ENCODE results near the gene CRKL.
A peak's percentile ranks its signal among the peaks of the same experiment; 100 is the strongest.
"Not testable (repeated sequence)": the region's sequence is repeated elsewhere in the genome, so short reads cannot be mapped to it uniquely, and the experiment has no call there.

CRKL gene

DNA sequence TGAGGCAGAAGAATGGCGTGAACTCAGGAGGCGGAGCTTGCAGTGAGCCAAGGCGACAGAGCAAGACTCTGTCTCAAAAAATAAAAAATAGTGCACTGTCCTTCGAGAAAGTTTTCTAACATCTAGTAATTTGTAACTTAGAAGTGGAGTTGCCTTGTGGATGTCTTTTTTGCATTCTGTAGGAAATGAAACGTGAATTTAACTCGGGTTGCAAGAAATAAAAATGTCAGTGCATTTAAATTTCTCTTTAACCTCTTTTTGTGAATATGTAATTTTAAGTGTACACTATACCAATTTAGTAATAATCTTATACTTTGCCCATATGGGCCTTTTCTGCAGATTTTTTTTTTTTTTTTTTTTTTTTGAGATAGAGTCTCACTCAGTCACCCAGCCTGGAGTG lies 26.2 kb upstream of the CRKL start:
- TF ChIP-seq L3MBTL2 (conservative IDR thresholded peaks at IDR 0.05), result no peak
- TF ChIP-seq SP1 (IDR thresholded peaks at IDR 0.05), result no peak
- TF ChIP-seq NFRKB (IDR thresholded peaks at IDR 0.05), result no peak
- TF ChIP-seq ZNF384 (IDR thresholded peaks at IDR 0.05), result no peak
- no peak for TF ChIP-seq FOXM1 (IDR thresholded peaks at IDR 0.05; ENCODE audit: borderline replicate concordance)
- no peak for TF ChIP-seq ELF4 (IDR thresholded peaks at IDR 0.05)
- no peak for TF ChIP-seq SUZ12 (IDR thresholded peaks at IDR 0.05)
- no peak for DNase-seq (ENCODE audit: extremely low spot score)
- ChIA-PET POLR2A (interaction anchor here (1.5 kb wide), 1 partner anchor 91 kb away, joined by 9 read pairs; the partner anchor contains the start of gene LZTR1), CTCF (no interaction called here)

DNA sequence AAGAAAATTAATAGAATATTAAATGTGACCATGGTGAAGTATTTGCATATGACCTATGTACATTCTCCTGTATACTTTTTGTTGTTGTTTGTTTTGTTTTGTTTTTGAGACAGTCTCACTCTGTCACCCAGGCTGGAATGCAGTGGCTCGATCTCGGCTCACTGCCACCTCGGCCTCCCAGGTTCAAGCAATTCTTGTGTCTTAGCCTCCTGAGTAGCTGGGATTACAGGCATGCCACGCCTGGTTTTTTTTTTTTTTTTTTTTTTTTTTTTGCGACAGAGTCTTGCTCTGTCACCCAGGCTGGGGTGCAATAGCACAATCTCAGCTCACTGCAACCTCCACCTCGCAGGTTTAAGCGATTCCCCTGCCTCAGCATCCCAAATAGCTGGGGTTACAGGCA lies 19.5 kb upstream of the CRKL start:
- POLR2A ChIA-PET; DNase-seq (ENCODE audit: extremely low spot score); CTCF ChIA-PET: not testable (repeated sequence)
- TF ChIP-seq ZNF384 (IDR thresholded peaks at IDR 0.05), result peak; percentile 31; the same call in 1 of the 2 replicates

DNA sequence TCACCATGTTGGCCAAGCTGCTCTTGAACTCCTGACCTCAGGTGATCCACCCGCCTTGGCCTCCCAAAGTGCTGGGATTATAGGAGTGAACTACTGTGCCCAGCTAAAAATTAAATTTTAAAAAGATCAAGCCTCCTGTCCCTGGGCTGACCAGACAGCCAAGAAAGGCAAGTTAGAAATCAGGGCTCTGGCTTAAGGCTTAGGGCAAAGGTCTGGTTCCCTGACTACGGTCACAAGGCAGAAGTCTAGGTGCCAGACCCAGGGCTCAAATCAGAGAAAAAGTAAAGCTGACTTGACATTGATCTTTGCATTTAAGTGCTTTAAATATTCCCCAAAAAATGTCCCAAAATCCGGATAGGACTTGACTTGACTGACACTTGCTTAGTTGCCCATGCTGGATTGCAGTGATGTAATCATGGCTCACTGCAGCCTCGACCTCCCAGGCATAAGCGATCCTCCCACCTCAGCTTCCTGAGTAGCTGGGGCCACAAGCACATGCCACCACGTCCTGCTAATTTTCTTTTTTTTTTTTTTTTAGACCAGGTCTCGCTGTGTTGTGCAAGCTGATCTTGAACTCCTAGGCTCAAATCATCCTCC lies 17.3 kb upstream of the CRKL start:
- DNase-seq (ENCODE audit: extremely low spot score), result no peak
- POLR2A ChIA-PET, result interaction anchor here (1.6 kb wide), 1 partner anchor 82 kb away, joined by 5 read pairs; the partner anchor contains the start of gene LZTR1

DNA sequence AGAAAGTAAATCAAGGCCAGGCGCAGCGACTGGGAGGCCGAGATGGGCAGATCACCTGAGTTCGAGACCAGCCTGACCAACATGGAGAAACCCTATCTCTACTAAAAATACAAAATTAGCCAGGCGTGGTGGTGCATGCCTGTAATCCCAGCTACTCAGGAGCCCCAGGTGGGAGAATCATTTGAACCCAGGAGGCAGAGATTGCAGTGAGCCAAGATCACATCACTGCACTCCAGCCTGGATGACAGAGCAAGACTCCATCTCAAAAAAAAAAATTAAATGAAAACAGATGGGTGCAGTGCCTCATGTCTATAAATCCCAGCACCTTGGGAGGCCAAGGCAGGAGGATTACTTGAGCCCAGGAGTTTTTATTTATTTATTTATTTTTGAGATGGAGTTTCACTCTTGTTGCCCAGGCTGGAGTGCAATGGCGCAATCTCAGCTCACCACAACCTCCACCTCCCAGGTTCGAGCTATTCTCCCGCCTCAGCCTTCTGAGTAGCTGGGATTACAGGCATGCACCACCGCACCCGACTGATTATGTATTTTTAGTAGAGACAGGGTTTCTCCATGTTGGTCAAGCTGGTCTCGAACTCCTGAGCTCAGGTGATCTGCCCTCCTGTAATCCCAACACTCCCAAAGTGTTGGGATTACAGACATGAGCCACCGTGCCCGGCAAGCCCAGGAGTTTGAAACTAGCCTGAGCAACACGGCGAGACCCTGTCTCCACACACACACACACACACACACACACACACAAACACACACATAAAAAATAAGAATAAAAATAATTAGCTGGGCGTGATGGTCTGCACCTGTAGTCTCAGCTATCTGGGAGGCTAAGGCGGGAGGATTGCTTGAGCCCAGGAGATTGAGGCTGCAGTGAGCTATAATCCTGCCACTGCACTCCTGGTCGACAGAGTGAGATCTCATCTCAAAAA lies 15.8 kb upstream of the CRKL start:
- TF ChIP-seq ZNF384 (IDR thresholded peaks at IDR 0.05), result 0 out of 2 replicates have a peak, but pooled peaks have one; percentile 12
- DNase-seq (ENCODE audit: extremely low spot score); CTCF ChIA-PET: not testable (repeated sequence)
- POLR2A ChIA-PET, result interaction anchor here (0.7 kb wide), 1 partner anchor 200 kb away, joined by 3 read pairs; no protein-coding TSS in a partner anchor

More for the DNA sequence above, 17.3 kb upstream of the CRKL start:
- no peak for TF ChIP-seq L3MBTL2 (conservative IDR thresholded peaks at IDR 0.05)
- TF ChIP-seq, protein P1, sequence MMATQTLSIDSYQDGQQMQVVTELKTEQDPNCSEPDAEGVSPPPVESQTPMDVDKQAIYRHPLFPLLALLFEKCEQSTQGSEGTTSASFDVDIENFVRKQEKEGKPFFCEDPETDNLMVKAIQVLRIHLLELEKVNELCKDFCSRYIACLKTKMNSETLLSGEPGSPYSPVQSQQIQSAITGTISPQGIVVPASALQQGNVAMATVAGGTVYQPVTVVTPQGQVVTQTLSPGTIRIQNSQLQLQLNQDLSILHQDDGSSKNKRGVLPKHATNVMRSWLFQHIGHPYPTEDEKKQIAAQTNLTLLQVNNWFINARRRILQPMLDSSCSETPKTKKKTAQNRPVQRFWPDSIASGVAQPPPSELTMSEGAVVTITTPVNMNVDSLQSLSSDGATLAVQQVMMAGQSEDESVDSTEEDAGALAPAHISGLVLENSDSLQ (IDR thresholded peaks at IDR 0.05), result peak; percentile 17; the same call in 1 of the 2 replicates
- TF ChIP-seq CTBP1 (IDR thresholded peaks at IDR 0.05; ENCODE audit: borderline replicate concordance), result no peak
- CTCF ChIA-PET, result interaction anchor here (0.7 to 1.1 kb wide), 3 partner anchors 14 to 98 kb away, joined by 3 to 4 read pairs (median 4); no protein-coding TSS in a partner anchor

DNA sequence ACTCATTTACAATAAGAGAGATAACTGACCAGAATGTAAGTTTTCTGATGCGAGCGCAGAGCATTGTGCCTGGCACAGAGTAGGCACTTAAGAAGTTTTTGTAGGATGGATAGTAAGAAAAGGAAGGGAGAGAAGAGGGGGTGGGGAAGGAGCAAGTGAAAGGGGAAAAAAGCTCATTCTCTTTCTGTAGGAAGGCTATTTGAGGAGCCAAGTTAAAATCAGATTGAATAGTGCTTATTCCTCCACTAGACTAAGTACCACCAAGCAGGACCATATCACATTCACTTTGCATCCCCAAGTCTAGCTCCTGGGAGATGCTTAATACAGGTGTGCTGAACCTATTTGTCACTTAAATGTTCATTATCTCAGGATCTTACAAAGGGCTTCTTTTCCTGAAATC lies 14.1 kb upstream of the CRKL start:
- TF ChIP-seq HDGF (IDR thresholded peaks at IDR 0.05; ENCODE audit: borderline replicate concordance), result no peak
- TF ChIP-seq SP1 (IDR thresholded peaks at IDR 0.05), result no peak
- no peak for TF ChIP-seq NFRKB (IDR thresholded peaks at IDR 0.05)
- no peak for TF ChIP-seq FOXA1 (IDR thresholded peaks at IDR 0.05)
- TF ChIP-seq BHLHE40 (IDR thresholded peaks at IDR 0.05; ENCODE audit: borderline replicate concordance), result no peak
- no peak for TF ChIP-seq FOXK2 (IDR thresholded peaks at IDR 0.05)
- TF ChIP-seq CTBP1 (IDR thresholded peaks at IDR 0.05; ENCODE audit: borderline replicate concordance), result no peak
- TF ChIP-seq SUZ12 (IDR thresholded peaks at IDR 0.05), result no peak
- TF ChIP-seq, protein P1 (IDR thresholded peaks at IDR 0.05), result no peak
- TF ChIP-seq LEF1 (IDR thresholded peaks at IDR 0.05; ENCODE audit: borderline replicate concordance), result no peak
- no peak for TF ChIP-seq L3MBTL2 (conservative IDR thresholded peaks at IDR 0.05)
- no peak for TF ChIP-seq ELF4 (IDR thresholded peaks at IDR 0.05)
- TF ChIP-seq FOXM1 (IDR thresholded peaks at IDR 0.05; ENCODE audit: borderline replicate concordance), result no peak
- TF ChIP-seq ARNT (IDR thresholded peaks at IDR 0.05), result no peak
- no peak for TF ChIP-seq ZNF384 (IDR thresholded peaks at IDR 0.05)
- TF ChIP-seq TARDBP (IDR thresholded peaks at IDR 0.05), result no peak
- DNase-seq (ENCODE audit: extremely low spot score), result no peak
- POLR2A ChIA-PET, result interaction anchor here (1.0 kb wide), 1 partner anchor 79 kb away, joined by 3 read pairs; the partner anchor contains the start of gene LZTR1
- CTCF ChIA-PET, result interaction anchor here (1.0 kb wide), 1 partner anchor 17 kb away, joined by 3 read pairs; no protein-coding TSS in a partner anchor

DNA sequence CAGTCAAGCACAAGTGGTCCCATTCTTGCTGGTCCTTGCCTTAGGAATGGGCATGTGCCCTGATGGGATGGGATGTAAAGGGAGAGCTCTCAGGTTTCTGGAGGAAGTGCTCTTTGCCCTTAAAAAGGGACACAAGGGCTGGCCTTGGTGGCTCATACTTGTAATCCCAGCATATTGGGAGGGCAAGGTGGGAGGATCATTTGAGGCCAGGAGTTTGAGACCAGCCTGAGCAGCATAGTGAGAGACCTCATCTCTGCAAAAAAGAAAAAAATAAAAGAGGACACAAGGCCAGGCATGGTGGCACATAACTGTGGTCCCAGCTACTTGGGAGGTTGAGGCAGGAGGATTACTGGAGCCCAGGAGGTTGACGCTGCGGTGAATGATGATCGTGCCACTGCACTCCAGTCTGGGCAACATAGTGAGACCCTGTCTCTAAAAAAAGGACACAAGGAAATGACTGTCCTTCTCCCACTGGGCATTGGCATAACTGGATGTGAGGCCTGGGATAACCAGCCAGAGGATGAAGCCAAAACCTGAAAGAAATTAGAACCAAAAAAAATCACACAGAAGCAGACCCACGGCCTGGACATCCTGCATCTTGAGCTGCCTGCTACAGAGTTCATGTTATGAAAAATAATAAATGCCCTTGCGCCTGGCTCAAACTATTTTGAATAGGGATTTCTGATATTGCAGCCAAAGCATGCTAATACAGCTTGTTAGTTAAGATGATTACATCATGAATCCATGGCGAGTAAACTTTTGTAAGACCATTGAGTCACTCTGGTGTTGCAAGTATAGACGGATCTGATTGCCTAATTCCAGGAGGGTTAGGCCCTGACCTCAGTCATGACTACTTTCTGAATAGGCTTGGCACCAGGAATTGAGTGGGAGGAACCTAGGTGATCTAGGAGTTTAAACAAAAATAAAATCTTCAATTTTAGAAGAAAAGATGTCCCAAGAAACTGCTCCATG lies 12.9 kb upstream of the CRKL start:
- DNase-seq (ENCODE audit: extremely low spot score), result no peak
- ChIA-PET CTCF (interaction anchor here (0.6 kb wide), 1 partner anchor 30 kb away, joined by 4 read pairs; no protein-coding TSS in a partner anchor), POLR2A (no interaction called here)
- TF ChIP-seq SP1 (IDR thresholded peaks at IDR 0.05) (no peak), ELF4 (IDR thresholded peaks at IDR 0.05) (no peak), ARNT (IDR thresholded peaks at IDR 0.05) (no peak), SUZ12 (IDR thresholded peaks at IDR 0.05) (no peak), LEF1 (IDR thresholded peaks at IDR 0.05; ENCODE audit: borderline replicate concordance) (no peak), BHLHE40 (IDR thresholded peaks at IDR 0.05; ENCODE audit: borderline replicate concordance) (no peak), FOXK2 (IDR thresholded peaks at IDR 0.05) (no peak)
- TF ChIP-seq, protein P1 (IDR thresholded peaks at IDR 0.05), result no peak

Measured in HEK293T (cell line).